Ishikawa (cell line): ENCODE results near the gene RAB8B.
A peak's percentile ranks its signal among the peaks of the same experiment; 100 is the strongest.

Experiments
- CEBPB ChIP-seq: IDR thresholded peaks from 2 replicates; pipeline ENCODE4 v1.6.1; 2012
- CREB1 ChIP-seq: IDR thresholded peaks from 2 replicates; pipeline ENCODE4 v1.6.1; 2012; ENCODE audit warnings: low read depth
- EGR1 ChIP-seq: IDR thresholded peaks from 2 replicates; pipeline ENCODE4 v1.6.1; 2012
- EP300 ChIP-seq: IDR thresholded peaks from 2 replicates; pipeline ENCODE4 v1.6.1; 2012; ENCODE audit warnings: borderline replicate concordance
- FOXM1 ChIP-seq: IDR thresholded peaks from 2 replicates; pipeline ENCODE4 v1.6.1; 2012; ENCODE audit warnings: low read depth, borderline replicate concordance
- NFIC ChIP-seq: IDR thresholded peaks from 2 replicates; pipeline ENCODE4 v1.6.1; 2012
- RAD21 ChIP-seq: IDR thresholded peaks from 2 replicates; pipeline ENCODE4 v1.6.1; 2012; ENCODE audit warnings: low read depth
- TAF1 ChIP-seq: IDR thresholded peaks from 2 replicates; pipeline ENCODE4 v1.6.1; 2012; ENCODE audit warnings: low read depth, mild to moderate bottlenecking
- TCF12 ChIP-seq: IDR thresholded peaks from 2 replicates; pipeline ENCODE4 v1.6.1; 2012; ENCODE audit warnings: low read depth
- TEAD4 ChIP-seq: IDR thresholded peaks from 2 replicates; pipeline ENCODE4 v1.6.1; 2012
- YY1 ChIP-seq: IDR thresholded peaks from 2 replicates; pipeline ENCODE4 v1.6.1; 2012; ENCODE audit warnings: low read depth
- ZBTB7A ChIP-seq: IDR thresholded peaks from 2 replicates; pipeline ENCODE4 v1.6.1; 2012; ENCODE audit warnings: low read depth
- TF ChIP-seq, protein P1 (sequence below): IDR thresholded peaks from 2 replicates; pipeline ENCODE4 v1.6.1; 2012
- TF ChIP-seq, protein P2 (sequence below): IDR thresholded peaks from 2 replicates; pipeline ENCODE4 v1.6.1; 2012; ENCODE audit warnings: low read depth, mild to moderate bottlenecking
- TF ChIP-seq, protein P3 (sequence below): IDR thresholded peaks from 2 replicates; pipeline ENCODE4 v1.6.1; 2012

The RAB8B gene

DNA sequence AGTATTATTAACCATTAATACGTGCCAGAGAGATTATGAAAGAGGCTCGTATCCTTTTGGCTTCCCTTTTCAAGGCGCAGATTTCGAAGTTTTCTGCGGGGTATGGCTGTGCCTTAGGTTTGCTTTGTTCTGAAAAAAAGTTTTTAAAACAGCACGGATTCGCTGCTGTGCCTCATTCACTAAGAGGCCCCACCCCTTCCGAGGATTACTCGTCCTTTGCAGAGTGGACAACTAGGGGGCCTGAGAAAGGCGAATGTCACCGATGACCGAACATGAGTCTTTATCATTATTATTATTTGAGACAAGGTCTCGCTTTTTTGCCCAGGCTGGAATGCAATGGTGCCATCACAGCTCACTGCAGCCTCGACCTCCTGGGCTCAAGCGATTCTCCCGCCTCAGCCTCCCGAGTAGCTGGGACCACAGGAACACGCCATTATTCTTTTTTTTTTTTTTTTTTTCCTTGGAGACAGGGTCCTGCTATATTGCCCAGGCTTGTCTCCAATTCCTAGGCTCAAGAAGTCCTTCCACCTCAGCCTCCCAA is 31.4 kb upstream of the RAB8B start:
- no peak for TF ChIP-seq TEAD4
- no peak for TF ChIP-seq EP300
- no peak for TF ChIP-seq ZBTB7A
- no peak for TF ChIP-seq RAD21
- TF ChIP-seq, protein P1, sequence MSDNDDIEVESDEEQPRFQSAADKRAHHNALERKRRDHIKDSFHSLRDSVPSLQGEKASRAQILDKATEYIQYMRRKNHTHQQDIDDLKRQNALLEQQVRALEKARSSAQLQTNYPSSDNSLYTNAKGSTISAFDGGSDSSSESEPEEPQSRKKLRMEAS: 0 out of 2 replicates have a peak, but pooled peaks have one; percentile 18
- TF ChIP-seq CEBPB: no peak

DNA sequence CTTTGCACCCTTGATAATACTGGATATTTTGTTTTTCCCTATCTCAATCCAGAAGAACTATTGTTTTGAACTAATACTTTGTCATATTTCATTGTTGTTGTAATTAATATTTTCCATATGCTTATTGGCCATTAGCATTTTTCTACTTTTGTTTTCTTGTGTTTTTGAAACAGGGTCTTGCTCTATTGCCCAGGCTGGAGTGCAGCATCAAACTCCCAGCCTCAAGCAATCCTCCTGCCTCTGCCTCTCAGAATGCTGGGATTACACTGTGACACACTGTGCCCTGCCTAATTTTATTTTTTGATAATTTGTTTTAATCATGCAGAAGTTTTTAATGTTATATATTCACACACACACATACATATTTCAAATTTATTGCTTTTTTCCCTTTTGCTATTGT is 28.8 kb upstream of the RAB8B start:
- TF ChIP-seq YY1: no peak

DNA sequence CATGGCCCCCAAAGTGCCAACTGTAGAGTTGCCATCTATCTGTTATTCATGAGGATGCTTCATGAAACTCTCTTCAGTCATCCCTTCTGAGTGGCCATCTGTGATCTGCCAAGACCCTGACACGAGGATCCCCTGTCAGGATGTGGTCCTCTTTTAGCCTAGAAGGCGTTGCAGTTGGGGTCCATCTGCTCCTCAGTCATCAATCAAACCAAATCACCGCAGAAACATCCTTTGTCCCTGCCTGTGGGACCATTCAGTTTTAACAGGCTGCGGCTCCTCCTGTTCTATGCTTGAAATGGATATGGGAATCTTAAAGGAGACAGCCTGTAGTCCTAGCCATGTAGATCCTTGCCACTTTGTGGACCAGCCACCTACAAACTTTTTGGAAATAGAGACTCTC is 26.2 kb upstream of the RAB8B start:
- TF ChIP-seq NFIC (no peak), ZBTB7A (no peak), TAF1 (no peak)
- TF ChIP-seq, protein P2, sequence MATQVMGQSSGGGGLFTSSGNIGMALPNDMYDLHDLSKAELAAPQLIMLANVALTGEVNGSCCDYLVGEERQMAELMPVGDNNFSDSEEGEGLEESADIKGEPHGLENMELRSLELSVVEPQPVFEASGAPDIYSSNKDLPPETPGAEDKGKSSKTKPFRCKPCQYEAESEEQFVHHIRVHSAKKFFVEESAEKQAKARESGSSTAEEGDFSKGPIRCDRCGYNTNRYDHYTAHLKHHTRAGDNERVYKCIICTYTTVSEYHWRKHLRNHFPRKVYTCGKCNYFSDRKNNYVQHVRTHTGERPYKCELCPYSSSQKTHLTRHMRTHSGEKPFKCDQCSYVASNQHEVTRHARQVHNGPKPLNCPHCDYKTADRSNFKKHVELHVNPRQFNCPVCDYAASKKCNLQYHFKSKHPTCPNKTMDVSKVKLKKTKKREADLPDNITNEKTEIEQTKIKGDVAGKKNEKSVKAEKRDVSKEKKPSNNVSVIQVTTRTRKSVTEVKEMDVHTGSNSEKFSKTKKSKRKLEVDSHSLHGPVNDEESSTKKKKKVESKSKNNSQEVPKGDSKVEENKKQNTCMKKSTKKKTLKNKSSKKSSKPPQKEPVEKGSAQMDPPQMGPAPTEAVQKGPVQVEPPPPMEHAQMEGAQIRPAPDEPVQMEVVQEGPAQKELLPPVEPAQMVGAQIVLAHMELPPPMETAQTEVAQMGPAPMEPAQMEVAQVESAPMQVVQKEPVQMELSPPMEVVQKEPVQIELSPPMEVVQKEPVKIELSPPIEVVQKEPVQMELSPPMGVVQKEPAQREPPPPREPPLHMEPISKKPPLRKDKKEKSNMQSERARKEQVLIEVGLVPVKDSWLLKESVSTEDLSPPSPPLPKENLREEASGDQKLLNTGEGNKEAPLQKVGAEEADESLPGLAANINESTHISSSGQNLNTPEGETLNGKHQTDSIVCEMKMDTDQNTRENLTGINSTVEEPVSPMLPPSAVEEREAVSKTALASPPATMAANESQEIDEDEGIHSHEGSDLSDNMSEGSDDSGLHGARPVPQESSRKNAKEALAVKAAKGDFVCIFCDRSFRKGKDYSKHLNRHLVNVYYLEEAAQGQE: no peak

DNA sequence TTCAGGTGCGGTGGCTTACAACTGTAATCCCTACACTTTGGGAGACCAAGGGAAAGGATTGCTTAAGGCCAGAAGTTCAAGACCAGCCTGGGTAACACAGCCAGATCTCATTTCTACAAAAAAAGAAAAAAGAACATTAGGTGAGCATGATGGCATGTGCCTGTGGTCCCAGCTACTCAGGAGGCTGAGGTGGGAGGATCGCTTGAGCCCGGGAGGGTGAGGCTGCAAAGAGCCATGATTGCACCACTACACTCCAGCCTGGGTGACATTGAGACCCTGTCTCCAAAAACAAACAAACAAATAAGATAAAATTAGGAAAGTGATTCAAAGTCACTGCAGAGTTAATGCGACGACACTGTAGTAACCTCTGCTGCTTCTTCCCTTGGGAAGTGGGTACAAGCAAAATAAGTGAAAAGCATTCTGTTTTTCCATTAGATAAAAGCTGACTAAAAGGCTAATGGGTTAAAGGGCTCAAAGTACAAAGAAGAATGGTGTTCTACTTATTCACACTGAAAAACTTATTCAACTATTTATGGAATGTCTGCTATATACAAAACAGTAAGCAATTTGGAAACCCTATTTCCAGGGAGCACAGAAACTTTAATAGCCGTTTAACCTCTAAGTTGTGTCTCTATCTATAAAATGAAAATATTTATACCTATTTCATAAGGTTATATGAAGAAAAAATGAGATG is 24.1 kb upstream of the RAB8B start:
- TF ChIP-seq EGR1 (no peak), FOXM1 (no peak), TEAD4 (no peak), CREB1 (no peak), TCF12 (no peak), EP300 (no peak), TAF1 (no peak), ZBTB7A (no peak), YY1 (no peak), NFIC (no peak), CEBPB (no peak), RAD21 (no peak)
- TF ChIP-seq, protein P3, sequence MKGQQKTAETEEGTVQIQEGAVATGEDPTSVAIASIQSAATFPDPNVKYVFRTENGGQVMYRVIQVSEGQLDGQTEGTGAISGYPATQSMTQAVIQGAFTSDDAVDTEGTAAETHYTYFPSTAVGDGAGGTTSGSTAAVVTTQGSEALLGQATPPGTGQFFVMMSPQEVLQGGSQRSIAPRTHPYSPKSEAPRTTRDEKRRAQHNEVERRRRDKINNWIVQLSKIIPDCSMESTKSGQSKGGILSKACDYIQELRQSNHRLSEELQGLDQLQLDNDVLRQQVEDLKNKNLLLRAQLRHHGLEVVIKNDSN: no peak
- TF ChIP-seq, protein P2: no peak
- TF ChIP-seq, protein P1: no peak

DNA sequence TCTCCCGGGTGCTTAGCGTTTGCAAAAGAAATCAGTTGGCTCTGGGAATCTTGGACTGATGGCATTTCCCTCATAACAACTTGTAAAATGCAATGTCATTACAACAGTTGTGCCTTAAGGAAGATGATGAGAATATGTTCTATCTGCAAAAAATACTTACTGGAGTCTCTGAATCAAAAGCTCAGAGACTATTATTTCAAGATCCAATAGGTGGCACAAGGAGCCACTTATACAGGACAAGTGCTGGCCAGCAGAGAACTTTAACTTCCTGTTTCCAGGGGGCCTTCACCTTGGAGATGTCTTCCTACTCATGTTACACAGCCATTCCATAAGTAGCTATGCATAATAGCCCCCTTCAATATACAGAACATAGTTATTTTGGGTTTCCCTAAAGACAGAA is 23.2 kb upstream of the RAB8B start:
- TF ChIP-seq CREB1 (no peak), EGR1 (no peak), RAD21 (peak; percentile 35; the same call in 1 of the 2 replicates), ZBTB7A (no peak), CEBPB (no peak), YY1 (no peak)
- TF ChIP-seq, protein P2: no peak

DNA sequence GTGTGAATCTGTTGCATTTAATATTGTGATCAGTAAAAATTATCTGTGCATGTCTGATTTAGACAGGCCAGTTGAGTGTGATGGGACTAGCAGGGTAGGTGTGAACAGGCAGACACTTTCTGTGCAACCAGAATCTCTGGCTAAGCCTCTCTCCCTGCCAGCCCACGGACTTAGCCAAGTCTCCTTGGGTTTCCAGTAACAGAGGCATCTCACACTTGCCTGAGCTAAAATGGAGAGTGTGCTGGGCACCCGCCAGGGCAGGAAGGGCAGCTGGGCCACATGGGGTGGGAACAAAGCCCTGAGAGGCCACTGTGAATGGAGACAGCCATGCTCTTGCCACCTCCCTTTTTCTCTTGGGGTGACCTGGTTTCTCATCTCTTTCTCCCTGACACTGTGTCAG is 19.6 kb upstream of the RAB8B start:
- TF ChIP-seq, protein P2: no peak
- no peak for TF ChIP-seq YY1
- TF ChIP-seq, protein P3: no peak
- no peak for TF ChIP-seq RAD21
- no peak for TF ChIP-seq TAF1
- no peak for TF ChIP-seq CEBPB
- no peak for TF ChIP-seq CREB1
